Measurements from ENCODE around the gene SMC5.

- TF ChIP-seq CTCF (IDR thresholded peaks at IDR 0.05) (no peak), EP300 (IDR thresholded peaks at IDR 0.05; ENCODE audit: low read depth) (no peak), POLR2AphosphoS5 (IDR thresholded peaks at IDR 0.05) (no peak)
Measured at GRCh38 chr9:70382709-70383605, 124.2 kb downstream of the SMC5 start.

Measured in transverse colon (tissue), 4 donors.